ENCODE results near the gene ATL2.

The ATL2 gene

GRCh38 chr2:38268691-38269327, 108.3 kb downstream of the ATL2 start:
- no peak for TF ChIP-seq CTCF (IDR thresholded peaks at IDR 0.05; ENCODE audit: extremely low read depth, insufficient read depth, missing control alignments)
- in situ Hi-C loops (cut with MboI; ENCODE audit: low pct_unique_long_range_greater_than_20kb, low sequenced_read_pairs, unreplicated experiment): loop anchor here (10.0 to 25.0 kb wide), 2 partner anchors 374 to 882 kb away; no protein-coding TSS in a partner anchor
- no peak for DNase-seq (ENCODE audit: low spot score)

- no peak for TF ChIP-seq CTCF (IDR thresholded peaks at IDR 0.05; ENCODE audit: extremely low read depth, insufficient read depth, missing control alignments)
- in situ Hi-C loops (cut with MboI; ENCODE audit: low pct_unique_long_range_greater_than_20kb, low sequenced_read_pairs, unreplicated experiment): loop anchor here (10.0 to 25.0 kb wide), 2 partner anchors 373 to 881 kb away; no protein-coding TSS in a partner anchor
- no peak for DNase-seq (ENCODE audit: low spot score)
Measured at GRCh38 chr2:38268001-38268400, 109.1 kb downstream of the ATL2 start.

GRCh38 chr2:38267270-38267925, 109.7 kb downstream of the ATL2 start:
- TF ChIP-seq CTCF (IDR thresholded peaks at IDR 0.05; ENCODE audit: extremely low read depth, insufficient read depth, missing control alignments): no peak
- in situ Hi-C loops (cut with MboI; ENCODE audit: low pct_unique_long_range_greater_than_20kb, low sequenced_read_pairs, unreplicated experiment): loop anchor here (10.0 to 25.0 kb wide), 2 partner anchors 373 to 880 kb away; no protein-coding TSS in a partner anchor
- DNase-seq (ENCODE audit: low spot score): no peak

- no peak for DNase-seq (ENCODE audit: low spot score)
- in situ Hi-C loops (cut with MboI; ENCODE audit: low pct_unique_long_range_greater_than_20kb, low sequenced_read_pairs, unreplicated experiment): loop anchor here (10.0 to 25.0 kb wide), 2 partner anchors 372 to 879 kb away; no protein-coding TSS in a partner anchor
- TF ChIP-seq CTCF (IDR thresholded peaks at IDR 0.05; ENCODE audit: extremely low read depth, insufficient read depth, missing control alignments): no peak
Measured at GRCh38 chr2:38266382-38267061, 110.6 kb downstream of the ATL2 start.

GRCh38 chr2:38265461-38265860, 111.6 kb downstream of the ATL2 start:
- in situ Hi-C loops (cut with MboI; ENCODE audit: low pct_unique_long_range_greater_than_20kb, low sequenced_read_pairs, unreplicated experiment): loop anchor here (10.0 to 25.0 kb wide), 2 partner anchors 371 to 878 kb away; no protein-coding TSS in a partner anchor
- no peak for DNase-seq (ENCODE audit: low spot score)
- TF ChIP-seq CTCF (IDR thresholded peaks at IDR 0.05; ENCODE audit: extremely low read depth, insufficient read depth, missing control alignments): no peak

GRCh38 chr2:38264396-38265221, 112.5 kb downstream of the ATL2 start:
- TF ChIP-seq CTCF (IDR thresholded peaks at IDR 0.05; ENCODE audit: extremely low read depth, insufficient read depth, missing control alignments): peak; percentile 6
- in situ Hi-C loops (cut with MboI; ENCODE audit: low pct_unique_long_range_greater_than_20kb, low sequenced_read_pairs, unreplicated experiment): loop anchor here (10.0 to 25.0 kb wide), 2 partner anchors 370 to 877 kb away; no protein-coding TSS in a partner anchor
- no peak for DNase-seq (ENCODE audit: low spot score)

Measured in GM13977 (cell line).